Measurements from ENCODE around the gene GRID1.

DNA sequence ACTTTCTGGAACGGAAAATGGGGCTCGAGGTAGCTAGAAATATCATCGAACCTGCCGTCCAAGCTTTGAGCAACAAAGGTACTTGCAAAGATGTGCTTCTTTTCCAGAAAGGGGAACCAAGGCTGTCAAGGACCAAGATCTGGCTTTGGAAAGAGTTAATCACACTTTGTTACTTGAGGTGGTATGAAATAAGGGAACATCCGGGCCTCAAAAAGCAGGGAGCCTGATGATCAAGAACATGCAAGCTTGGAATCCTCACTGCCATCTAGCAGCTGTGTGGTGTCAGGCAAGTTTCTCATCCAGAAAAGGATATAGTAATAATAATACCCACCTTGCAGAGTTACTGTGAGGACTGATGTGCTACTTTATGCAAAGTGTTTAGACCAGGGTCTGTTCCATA, 329.5 kb downstream of the GRID1 start:
- TF ChIP-seq, protein P1, sequence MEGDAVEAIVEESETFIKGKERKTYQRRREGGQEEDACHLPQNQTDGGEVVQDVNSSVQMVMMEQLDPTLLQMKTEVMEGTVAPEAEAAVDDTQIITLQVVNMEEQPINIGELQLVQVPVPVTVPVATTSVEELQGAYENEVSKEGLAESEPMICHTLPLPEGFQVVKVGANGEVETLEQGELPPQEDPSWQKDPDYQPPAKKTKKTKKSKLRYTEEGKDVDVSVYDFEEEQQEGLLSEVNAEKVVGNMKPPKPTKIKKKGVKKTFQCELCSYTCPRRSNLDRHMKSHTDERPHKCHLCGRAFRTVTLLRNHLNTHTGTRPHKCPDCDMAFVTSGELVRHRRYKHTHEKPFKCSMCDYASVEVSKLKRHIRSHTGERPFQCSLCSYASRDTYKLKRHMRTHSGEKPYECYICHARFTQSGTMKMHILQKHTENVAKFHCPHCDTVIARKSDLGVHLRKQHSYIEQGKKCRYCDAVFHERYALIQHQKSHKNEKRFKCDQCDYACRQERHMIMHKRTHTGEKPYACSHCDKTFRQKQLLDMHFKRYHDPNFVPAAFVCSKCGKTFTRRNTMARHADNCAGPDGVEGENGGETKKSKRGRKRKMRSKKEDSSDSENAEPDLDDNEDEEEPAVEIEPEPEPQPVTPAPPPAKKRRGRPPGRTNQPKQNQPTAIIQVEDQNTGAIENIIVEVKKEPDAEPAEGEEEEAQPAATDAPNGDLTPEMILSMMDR (IDR thresholded peaks at IDR 0.05) = no peak
- no peak for TF ChIP-seq POLR2AphosphoS5 (IDR thresholded peaks at IDR 0.05)
- no peak for TF ChIP-seq POLR2A (IDR thresholded peaks at IDR 0.05)
